ENCODE measurements around the gene NFX1. TPM values are rescaled to one million over a fixed set of nuclear protein-coding genes. Genes with fewer than 3 reads are reported as not detected.

The NFX1 gene
- total and polyA plus RNA-seq, 10 of the 15 experiments (the other 5 are each of a cell fraction or from before 2014, with no cell fraction given) = 11.9 to 45.1 (median 36.1) TPM

GRCh38 chr9:33379666-33380389, 89.5 kb downstream of the NFX1 start:
- H3K27me3 ChIP-seq (replicated peaks in 1 of 2; ENCODE audit: control insufficient read depth in 2 of 2, insufficient read depth in 2 of 2, low read length in 1 of 2) = no peaks in the 10 kb centered on the region
- CTCF ChIA-PET = interaction anchor here (1.9 kb wide), 1 partner anchor 73 kb away, joined by 5 read pairs; no protein-coding TSS in a partner anchor
- no peak overlapping the region for H2AFZ ChIP-seq (ENCODE audit: control insufficient read depth, low read depth, low read length)
- no peak overlapping the region for H3K4me3 ChIP-seq
- peak; percentile 16; the same call in 2 of the 3 replicates for ATAC-seq
- no peak overlapping the region for H3K9ac ChIP-seq (ENCODE audit: control insufficient read depth, insufficient read depth, low read length)
- POLR2A ChIA-PET = no interaction called here
- H3K9me3 ChIP-seq (replicated peaks; ENCODE audit: control insufficient read depth, insufficient read depth, low read length) = no peaks in the 10 kb centered on the region
- SMC1A ChIA-PET (ENCODE audit: uncharacterized antibody, unreplicated experiment) = no interaction called here
- H3K36me3 ChIP-seq (ENCODE audit: control insufficient read depth in 2 of 2, insufficient read depth in 2 of 2, low read length in 1 of 2) = no peaks in the 10 kb centered on the region
- H3K79me2 ChIP-seq (ENCODE audit: control insufficient read depth, insufficient read depth, low read length) = no peaks in the 10 kb centered on the region
- RAD21 ChIA-PET (ENCODE audit: unreplicated experiment) = no interaction called here
- no peak for DNase-seq (ENCODE audit: low read depth, low spot score)
- FAIRE-seq = no peak
- H3K27ac ChIP-seq (ENCODE audit: control insufficient read depth, insufficient read depth) = no peak overlapping the region
- H4K20me1 ChIP-seq (ENCODE audit: control insufficient read depth, insufficient read depth) = no peaks in the 10 kb centered on the region
- no TSS peak for BruUV-seq (replicated peaks)
- no peak overlapping the region for H3K4me2 ChIP-seq (ENCODE audit: control insufficient read depth, insufficient read depth)
- H3K4me1 ChIP-seq (ENCODE audit: control insufficient read depth, insufficient read depth, low read length) = no peaks in the 10 kb centered on the region
- intact Hi-C loops (cut with micrococcal nuclease; ENCODE audit: unreplicated experiment) = no loop called here
- WGBS (ENCODE audit: insufficient coverage, insufficient replicate concordance, low lambda C conversion rate, missing lambda C conversion rate) = 78% methylated on average over 14 of the region's 14 CpGs
- in situ Hi-C loops (cut with MboI) = no loop called here
- TF ChIP-seq LARP7 (IDR thresholded peaks at IDR 0.05) = no peak
- no peak for TF ChIP-seq ZZZ3 (IDR thresholded peaks at IDR 0.05; ENCODE audit: control insufficient read depth, insufficient read length, low read depth)
- no peak for TF ChIP-seq TARDBP (IDR thresholded peaks at IDR 0.05; ENCODE audit: borderline replicate concordance)
- no peak for TF ChIP-seq NRF1 (conservative IDR thresholded peaks at IDR 0.05; ENCODE audit: low read depth, low read length)
- TF ChIP-seq DPF2 (IDR thresholded peaks at IDR 0.05) = no peak
- TF ChIP-seq IRF5 (IDR thresholded peaks at IDR 0.05; ENCODE audit: borderline replicate concordance) = no peak
- no peak for TF ChIP-seq EGR1 (IDR thresholded peaks at IDR 0.05; ENCODE audit: borderline replicate concordance in 1 of 2, low read depth in 2 of 2, low read length in 2 of 2)
- no peak for TF ChIP-seq CTCF (IDR thresholded peaks at IDR 0.05 in 2 of 3, conservative IDR thresholded peaks at IDR 0.05 in 1 of 3; ENCODE audit: control insufficient read depth in 2 of 3, extremely low read depth in 1 of 3, insufficient read depth in 1 of 3, low read depth in 3 of 3, low read length in 3 of 3)
- no peak for TF ChIP-seq RELA (IDR thresholded peaks at IDR 0.05; ENCODE audit: borderline replicate concordance, partially characterized antibody)
- TF ChIP-seq ZNF274 (IDR thresholded peaks at IDR 0.05; ENCODE audit: insufficient read depth, insufficient read length) = no peak
- no peak for TF ChIP-seq POLR2A (IDR thresholded peaks at IDR 0.05; ENCODE audit: low read depth, low read length)
- no peak for TF ChIP-seq ATF3 (IDR thresholded peaks at IDR 0.05; ENCODE audit: borderline replicate concordance, extremely low read depth, low read depth, low read length)
- TF ChIP-seq MEF2B (IDR thresholded peaks at IDR 0.05; ENCODE audit: partially characterized antibody, poor library complexity, severe bottlenecking) = no peak
- no peak for TF ChIP-seq FOXM1 (IDR thresholded peaks at IDR 0.05; ENCODE audit: low read depth, low read length)
- TF ChIP-seq BHLHE40 (IDR thresholded peaks at IDR 0.05; ENCODE audit: borderline replicate concordance in 1 of 2, low read depth in 2 of 2, low read length in 1 of 2) = no peak
- no peak for TF ChIP-seq ZBTB4 (CRISPR knock-in tag; IDR thresholded peaks at IDR 0.05)
- TF ChIP-seq CBX5 (IDR thresholded peaks at IDR 0.05; ENCODE audit: low read depth) = no peak
- no peak for TF ChIP-seq TCF12 (IDR thresholded peaks at IDR 0.05; ENCODE audit: low read depth, low read length)

Measured in GM12878 (cell line).